ENCODE results near the gene METTL25B. TPM values are rescaled to one million over a fixed set of nuclear protein-coding genes. Genes with fewer than 3 reads are reported as not detected.
A peak's percentile ranks its signal among the peaks of the same experiment; 100 is the strongest.

METTL25B gene
- total RNA-seq, 5 donors from 2014 or later (not counting 1 experiment from before 2014, with no cell fraction given) = 13.0 to 36.1 (median 32.3) TPM

GRCh38 chr1:156704930-156705320 lies 23.3 kb upstream of the METTL25B start:
- ChIA-PET CTCF (interaction anchor here (1.5 to 2.6 kb wide), 3 partner anchors 15 to 155 kb away, joined by 3 to 22 read pairs (median 11); no protein-coding TSS in a partner anchor), POLR2A (no interaction called here)
- no peaks in the 10 kb centered on the region for H3K36me3 ChIP-seq (ENCODE audit: control insufficient read depth in 2 of 2, extremely low read depth in 1 of 2, insufficient read depth in 1 of 2, low read length in 1 of 2)
- no peak overlapping the region for H3K27ac Mint-ChIP-seq
- peaks cover 16 to 42% of the 10 kb centered on the region in 2 experiments for H3K4me1 ChIP-seq (ENCODE audit: control insufficient read depth in 1 of 2, extremely low read depth in 1 of 2, insufficient read depth in 2 of 2, low read length in 2 of 2)
- H3K27ac ChIP-seq (ENCODE audit: low read length) = no peak overlapping the region
- H3K27me3 ChIP-seq (replicated peaks in 1 of 2; ENCODE audit: control insufficient read depth in 2 of 2, extremely low read depth in 1 of 2, insufficient read depth in 2 of 2, low read length in 1 of 2) = peaks cover 7 to 59% of the 10 kb centered on the region in 2 experiments
- WGBS (ENCODE audit: insufficient coverage) = 9% methylated on average over 28 of the region's 29 CpGs
- DNase-seq = peak in 3 of 35 experiments; percentile 10 to 32 (median 22)
- H3K4me1 Mint-ChIP-seq = peaks cover 21 to 32% (median 30%) of the 10 kb centered on the region in 3 donors
- peaks cover 7 to 32% of the 10 kb centered on the region in 2 donors for H3K27me3 Mint-ChIP-seq
- peak overlapping the region; percentile 67 to 91 (median 83) for H3K4me3 Mint-ChIP-seq
- H3K9me3 ChIP-seq = no peaks in the 10 kb centered on the region
- no peaks in the 10 kb centered on the region for H3K9me3 Mint-ChIP-seq
- H3K4me3 ChIP-seq (ENCODE audit: control insufficient read depth in 1 of 2, extremely low read depth in 1 of 2, low read length in 1 of 2) = peak overlapping the region; percentile 35 to 61
- ATAC-seq (replicated peaks in 1 of 4) = no peak
- peaks cover under 1% of the 10 kb centered on the region for H3K36me3 Mint-ChIP-seq

GRCh38 chr1:156705321-156705917 lies 22.9 kb upstream of the METTL25B start, which contains the start of gene CRABP2:
Gene CRABP2 (minus strand): TSS chr1:156705583. CDS start chr1:156705446, 137 bp downstream.
- H3K4me3 ChIP-seq (ENCODE audit: control insufficient read depth in 1 of 2, extremely low read depth in 1 of 2, low read length in 1 of 2) = peak within 1 kb of the TSS; percentile 55 to 61
- ATAC-seq (replicated peaks in 1 of 4) (peak; percentile 33 to 56 (median 42)), DNase-seq (peak in 19 of 35 experiments; percentile 11 to 58 (median 33))
- H3K36me3 ChIP-seq (ENCODE audit: control insufficient read depth in 2 of 2, extremely low read depth in 1 of 2, insufficient read depth in 1 of 2, low read length in 1 of 2) = no peaks in the 10 kb centered on the region
- WGBS (ENCODE audit: insufficient coverage) = 5% methylated on average over 20 of the region's 42 CpGs
- Mint-ChIP-seq H3K4me3 (peak within 1 kb of the TSS; percentile 83 to 91 (median 86)), H3K9me3 (no peaks in the 10 kb centered on the region), H3K27me3 (peaks cover 7 to 32% of the 10 kb centered on the region in 2 donors), H3K4me1 (peaks cover 21 to 32% (median 30%) of the 10 kb centered on the region in 3 donors), H3K27ac (peak within 1 kb of the TSS; percentile 76 to 83), H3K36me3 (no peaks in the 10 kb centered on the region)
- H3K4me1 ChIP-seq (ENCODE audit: control insufficient read depth in 1 of 2, extremely low read depth in 1 of 2, insufficient read depth in 2 of 2, low read length in 2 of 2) = peaks cover 14 to 42% of the 10 kb centered on the region in 2 experiments
- ChIA-PET POLR2A (no interaction called here), CTCF (interaction anchor here (0.5 to 2.6 kb wide), 9 partner anchors 11 to 155 kb away, joined by 3 to 22 read pairs (median 4); partner anchors contain the start of gene MRPL24 (in 1 of the 2))
- H3K27me3 ChIP-seq (replicated peaks in 1 of 2; ENCODE audit: control insufficient read depth in 2 of 2, extremely low read depth in 1 of 2, insufficient read depth in 2 of 2, low read length in 1 of 2) = peaks cover 7 to 54% of the 10 kb centered on the region in 2 experiments
- H3K9me3 ChIP-seq = no peaks in the 10 kb centered on the region
- H3K27ac ChIP-seq (ENCODE audit: low read length) = peak within 1 kb of the TSS; percentile 47

- Histone ChIP-seq H3K9me3 (no peaks in the 10 kb centered on the region), H3K4me3 (ENCODE audit: control insufficient read depth in 1 of 2, extremely low read depth in 1 of 2, low read length in 1 of 2) (peak overlapping the region; percentile 55 to 61), H3K27ac (ENCODE audit: low read length) (peak overlapping the region; percentile 47), H3K4me1 (ENCODE audit: control insufficient read depth in 1 of 2, extremely low read depth in 1 of 2, insufficient read depth in 2 of 2, low read length in 2 of 2) (peaks cover 14 to 38% of the 10 kb centered on the region in 2 experiments), H3K27me3 (replicated peaks in 1 of 2; ENCODE audit: control insufficient read depth in 2 of 2, extremely low read depth in 1 of 2, insufficient read depth in 2 of 2, low read length in 1 of 2) (peaks cover 7 to 47% of the 10 kb centered on the region in 2 experiments), H3K36me3 (ENCODE audit: control insufficient read depth in 2 of 2, extremely low read depth in 1 of 2, insufficient read depth in 1 of 2, low read length in 1 of 2) (no peaks in the 10 kb centered on the region)
- Mint-ChIP-seq H3K9me3 (no peaks in the 10 kb centered on the region), H3K4me3 (peak overlapping the region; percentile 83 to 91 (median 86)), H3K4me1 (peaks cover 18 to 32% (median 30%) of the 10 kb centered on the region in 3 donors), H3K27ac (peak overlapping the region; percentile 76 to 83), H3K27me3 (peaks cover 7 to 29% of the 10 kb centered on the region in 2 donors), H3K36me3 (no peaks in the 10 kb centered on the region)
- peak; percentile 19 to 85 (median 59) for DNase-seq
- ChIA-PET CTCF (interaction anchor here (0.5 to 2.6 kb wide), 14 partner anchors 11 to 154 kb away, joined by 3 to 22 read pairs (median 4); partner anchors contain the start of gene MRPL24 (in 1 of the 2)), POLR2A (interaction anchor here in 1 of 2 donors (0.6 kb wide), 1 partner anchor 1367 kb away, joined by 3 read pairs; no protein-coding TSS in a partner anchor)
- 2% methylated on average over 35 of the region's 45 CpGs for WGBS (ENCODE audit: insufficient coverage)
- peak; percentile 70 to 76 (median 73) for ATAC-seq (replicated peaks in 1 of 4)
Observed at GRCh38 chr1:156705918-156706656, 22.2 kb upstream of the METTL25B start.

GRCh38 chr1:156706657-156707416 lies 21.4 kb upstream of the METTL25B start:
- Mint-ChIP-seq H3K27me3 (peaks cover 7 to 21% of the 10 kb centered on the region in 2 donors), H3K9me3 (no peaks in the 10 kb centered on the region), H3K4me1 (peaks cover 18 to 32% (median 30%) of the 10 kb centered on the region in 3 donors), H3K4me3 (peak overlapping the region; percentile 83 to 91 (median 86)), H3K27ac (peak overlapping the region; percentile 76 to 83), H3K36me3 (no peaks in the 10 kb centered on the region)
- peaks cover 7 to 40% of the 10 kb centered on the region in 2 experiments for H3K27me3 ChIP-seq (replicated peaks in 1 of 2; ENCODE audit: control insufficient read depth in 2 of 2, extremely low read depth in 1 of 2, insufficient read depth in 2 of 2, low read length in 1 of 2)
- no peaks in the 10 kb centered on the region for H3K9me3 ChIP-seq
- peak in 2 of 35 experiments; percentile 22 to 46 for DNase-seq
- H3K27ac ChIP-seq (ENCODE audit: low read length) = peak overlapping the region; percentile 47
- peaks cover 14 to 36% of the 10 kb centered on the region in 2 experiments for H3K4me1 ChIP-seq (ENCODE audit: control insufficient read depth in 1 of 2, extremely low read depth in 1 of 2, insufficient read depth in 2 of 2, low read length in 2 of 2)
- WGBS (ENCODE audit: insufficient coverage) = 17% methylated on average over 19 of the region's 29 CpGs
- ChIA-PET CTCF (interaction anchor here (0.5 to 2.6 kb wide), 11 partner anchors 10 to 78 kb away, joined by 3 to 22 read pairs (median 6); partner anchors contain the start of gene MRPL24 (in 1 of the 2)), POLR2A (interaction anchor here in 1 of 2 donors (0.6 kb wide), 1 partner anchor 1368 kb away, joined by 3 read pairs; no protein-coding TSS in a partner anchor)
- H3K36me3 ChIP-seq (ENCODE audit: control insufficient read depth in 2 of 2, extremely low read depth in 1 of 2, insufficient read depth in 1 of 2, low read length in 1 of 2) = no peaks in the 10 kb centered on the region
- peak; percentile 8 to 30 (median 24) for ATAC-seq (replicated peaks in 1 of 4)
- H3K4me3 ChIP-seq (ENCODE audit: control insufficient read depth in 1 of 2, extremely low read depth in 1 of 2, low read length in 1 of 2) = peak overlapping the region; percentile 55 to 61

- DNase-seq (no peak), ATAC-seq (replicated peaks in 1 of 4) (no peak)
- Mint-ChIP-seq H3K27ac (peak overlapping the region; percentile 73 to 74), H3K36me3 (no peaks in the 10 kb centered on the region), H3K27me3 (peaks cover 7 to 17% of the 10 kb centered on the region in 2 donors), H3K9me3 (no peaks in the 10 kb centered on the region), H3K4me1 (peaks cover 18 to 32% (median 30%) of the 10 kb centered on the region in 3 donors), H3K4me3 (peak overlapping the region; percentile 66 to 91 (median 83))
- Histone ChIP-seq H3K27ac (ENCODE audit: low read length) (no peak overlapping the region), H3K9me3 (no peaks in the 10 kb centered on the region), H3K4me1 (ENCODE audit: control insufficient read depth in 1 of 2, extremely low read depth in 1 of 2, insufficient read depth in 2 of 2, low read length in 2 of 2) (peaks cover 14 to 36% of the 10 kb centered on the region in 2 experiments), H3K36me3 (ENCODE audit: control insufficient read depth in 2 of 2, extremely low read depth in 1 of 2, insufficient read depth in 1 of 2, low read length in 1 of 2) (no peaks in the 10 kb centered on the region), H3K4me3 (ENCODE audit: control insufficient read depth in 1 of 2, extremely low read depth in 1 of 2, low read length in 1 of 2) (no peak overlapping the region), H3K27me3 (replicated peaks in 1 of 2; ENCODE audit: control insufficient read depth in 2 of 2, extremely low read depth in 1 of 2, insufficient read depth in 2 of 2, low read length in 1 of 2) (peaks cover 7 to 34% of the 10 kb centered on the region in 2 experiments)
- POLR2A ChIA-PET = interaction anchor here (0.6 kb wide), 2 partner anchors 18 to 63 kb away, joined by 5 to 6 read pairs; no protein-coding TSS in a partner anchor
- CTCF ChIA-PET = interaction anchor here (0.5 to 2.6 kb wide), 8 partner anchors 16 to 79 kb away, joined by 3 to 22 read pairs (median 6); partner anchors contain the start of gene MRPL24 (in 1 of the 2)
- whole genome bisulfite sequencing (ENCODE audit: insufficient coverage) = 90% methylated on average over 2 of the region's 8 CpGs
Observed at GRCh38 chr1:156707417-156708217, 20.7 kb upstream of the METTL25B start.

All from T-cell (primary cell).